ENCODE data around the gene GSTA2.
A peak's percentile ranks its signal among the peaks of the same experiment; 100 is the strongest.
"Not testable (repeated sequence)": the region's sequence is repeated elsewhere in the genome, so short reads cannot be mapped to it uniquely, and the experiment has no call there.

Gene GSTA2

DNA sequence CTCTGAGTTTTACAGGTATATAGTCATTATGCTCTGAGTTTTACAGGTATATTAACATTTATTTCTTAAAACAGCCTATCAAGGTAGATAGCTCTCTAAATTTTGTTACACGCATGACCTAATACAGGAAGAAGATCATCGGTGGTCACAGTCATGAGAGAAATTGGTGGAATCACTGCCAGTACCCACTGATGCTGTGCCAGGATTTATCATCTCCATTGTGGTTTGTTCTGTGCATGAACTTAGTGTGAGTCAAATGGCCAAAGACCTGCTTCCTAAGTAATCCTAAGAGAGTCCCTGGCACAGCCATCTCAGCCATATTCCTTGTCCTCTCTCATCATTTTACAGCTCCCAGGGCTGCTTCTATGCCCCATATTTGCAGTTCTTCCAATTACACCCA lies 10.1 kb downstream of the GSTA2 start:
- H3K4me1 ChIP-seq (ENCODE audit: control insufficient read depth, insufficient read depth, low read depth, low read length); H3K14ac ChIP-seq (ENCODE audit: low read length in 2 of 2); H3K9me3 ChIP-seq (ENCODE audit: control insufficient read depth, low read length); H3K4me3 ChIP-seq (ENCODE audit: insufficient read depth in 1 of 2, low read depth in 1 of 2, low read length in 2 of 2); H3K4me2 ChIP-seq (ENCODE audit: low read length, poor library complexity, severe bottlenecking); H2AK5ac ChIP-seq (ENCODE audit: low read length, severe bottlenecking); H2BK5ac ChIP-seq (ENCODE audit: low read depth, low read length, poor library complexity, severe bottlenecking); H3K36me3 ChIP-seq (ENCODE audit: control insufficient read depth in 1 of 2, insufficient read depth in 2 of 2, low read depth in 1 of 2, low read length in 2 of 2); H3K18ac ChIP-seq (ENCODE audit: low read depth in 1 of 2, low read length in 2 of 2); DNase-seq; H4K91ac ChIP-seq (ENCODE audit: low read length); H3K4ac ChIP-seq (ENCODE audit: low read depth in 1 of 2, low read length in 2 of 2); H2BK12ac ChIP-seq (ENCODE audit: low read length in 2 of 2); H3K9ac ChIP-seq (ENCODE audit: low read length); H3K27ac ChIP-seq (ENCODE audit: low read length, poor library complexity, severe bottlenecking); H2BK120ac ChIP-seq (ENCODE audit: low read depth, low read length); H3K79me1 ChIP-seq (replicated peaks; ENCODE audit: low read length, poor library complexity, severe bottlenecking); H3K27me3 ChIP-seq (ENCODE audit: control insufficient read depth in 1 of 2, insufficient read depth in 1 of 2, low read length in 2 of 2); H2AFZ ChIP-seq (ENCODE audit: low read depth, low read length); H2BK15ac ChIP-seq (ENCODE audit: low read depth, poor library complexity, severe bottlenecking); H3K23ac ChIP-seq (ENCODE audit: low read length in 2 of 2); H4K8ac ChIP-seq (ENCODE audit: low read length): not testable (repeated sequence)
- WGBS, result 100% methylated on average over 2 of the region's 2 CpGs

DNA sequence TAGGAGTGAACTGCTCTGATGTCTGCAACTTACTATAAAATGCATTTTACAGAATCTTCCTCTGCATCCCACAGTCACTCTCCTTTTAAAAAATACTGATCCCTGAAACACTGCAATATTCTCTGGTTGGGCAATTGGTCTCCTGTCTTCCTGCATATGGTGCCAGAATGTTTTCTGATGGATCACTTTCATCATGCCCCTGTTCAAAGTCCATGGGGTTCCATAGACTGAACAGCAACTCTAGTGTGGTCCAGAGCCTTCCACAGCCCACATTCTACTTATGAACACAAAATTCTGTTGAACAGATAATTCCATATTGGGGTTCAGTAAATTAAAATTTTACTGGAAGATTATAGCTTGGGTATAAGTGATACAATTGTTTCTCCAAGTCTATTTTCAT lies 11.0 kb downstream of the GSTA2 start:
- no peak overlapping the region for H2AK5ac ChIP-seq (ENCODE audit: low read length, severe bottlenecking)
- no peak overlapping the region for H3K4me3 ChIP-seq (ENCODE audit: insufficient read depth in 1 of 2, low read depth in 1 of 2, low read length in 2 of 2)
- H3K4me1 ChIP-seq (ENCODE audit: control insufficient read depth, insufficient read depth, low read depth, low read length), result no peaks in the 10 kb centered on the region
- no peak overlapping the region for H3K9ac ChIP-seq (ENCODE audit: low read length)
- no peak overlapping the region for H2BK12ac ChIP-seq (ENCODE audit: low read length in 2 of 2)
- no peaks in the 10 kb centered on the region for H3K36me3 ChIP-seq (ENCODE audit: control insufficient read depth in 1 of 2, insufficient read depth in 2 of 2, low read depth in 1 of 2, low read length in 2 of 2)
- H2BK5ac ChIP-seq (ENCODE audit: low read depth, low read length, poor library complexity, severe bottlenecking), result no peak overlapping the region
- no peak overlapping the region for H2BK15ac ChIP-seq (ENCODE audit: low read depth, poor library complexity, severe bottlenecking)
- no peak overlapping the region for H4K91ac ChIP-seq (ENCODE audit: low read length)
- H3K9me3 ChIP-seq (ENCODE audit: control insufficient read depth, low read length), result peaks cover 8% of the 10 kb centered on the region
- no peaks in the 10 kb centered on the region for H3K79me1 ChIP-seq (replicated peaks; ENCODE audit: low read length, poor library complexity, severe bottlenecking)
- H3K14ac ChIP-seq (ENCODE audit: low read length in 2 of 2), result no peak overlapping the region
- no peak overlapping the region for H4K8ac ChIP-seq (ENCODE audit: low read length)
- H3K23ac ChIP-seq (ENCODE audit: low read length in 2 of 2), result no peak overlapping the region
- no peak overlapping the region for H2AFZ ChIP-seq (ENCODE audit: low read depth, low read length)
- DNase-seq, result no peak
- no peaks in the 10 kb centered on the region for H3K27me3 ChIP-seq (ENCODE audit: control insufficient read depth in 1 of 2, insufficient read depth in 1 of 2, low read length in 2 of 2)
- H3K27ac ChIP-seq (ENCODE audit: low read length, poor library complexity, severe bottlenecking), result no peak overlapping the region
- H3K18ac ChIP-seq (ENCODE audit: low read depth in 1 of 2, low read length in 2 of 2), result no peak overlapping the region
- H2BK120ac ChIP-seq (ENCODE audit: low read depth, low read length), result no peak overlapping the region
- H3K4ac ChIP-seq (ENCODE audit: low read depth in 1 of 2, low read length in 2 of 2), result no peak overlapping the region
- no peak overlapping the region for H3K4me2 ChIP-seq (ENCODE audit: low read length, poor library complexity, severe bottlenecking)

DNA sequence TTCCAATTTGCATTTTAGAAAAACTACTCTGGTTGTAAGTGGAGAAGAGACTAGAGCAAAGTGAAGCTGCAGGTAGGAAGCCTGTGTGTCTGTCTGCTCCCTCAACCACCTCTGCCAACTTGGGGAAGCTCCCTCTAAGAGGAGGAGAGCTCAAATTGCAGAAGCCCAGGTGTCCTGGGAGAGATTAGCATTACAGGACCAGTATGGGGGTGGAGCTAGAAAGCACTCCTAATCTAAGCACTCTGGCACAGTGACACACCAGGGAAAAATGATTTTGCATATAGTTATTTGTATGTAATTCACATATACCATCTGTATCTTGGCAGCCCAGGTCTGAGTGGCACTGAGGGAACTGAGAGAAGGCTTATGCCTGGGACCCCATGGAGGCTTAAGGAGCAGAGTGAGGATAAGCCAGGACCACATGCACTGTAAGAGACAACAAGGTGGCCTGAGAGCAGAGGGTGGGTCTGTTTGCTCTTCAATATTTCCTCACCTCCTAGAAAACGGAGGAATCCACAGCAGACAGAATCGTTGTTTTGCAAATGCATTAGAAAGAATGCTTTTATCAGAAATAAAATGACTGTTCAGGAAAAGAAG lies 13.6 kb downstream of the GSTA2 start:
- no peaks in the 10 kb centered on the region for H3K79me1 ChIP-seq (replicated peaks; ENCODE audit: low read length, poor library complexity, severe bottlenecking)
- H3K36me3 ChIP-seq (ENCODE audit: control insufficient read depth in 1 of 2, insufficient read depth in 2 of 2, low read depth in 1 of 2, low read length in 2 of 2), result no peaks in the 10 kb centered on the region
- no peak overlapping the region for H3K27ac ChIP-seq (ENCODE audit: low read length, poor library complexity, severe bottlenecking)
- WGBS, result 75% methylated on average over 2 of the region's 2 CpGs
- H4K8ac ChIP-seq (ENCODE audit: low read length), result no peak overlapping the region
- no peak overlapping the region for H3K9ac ChIP-seq (ENCODE audit: low read length)
- no peak overlapping the region for H2BK5ac ChIP-seq (ENCODE audit: low read depth, low read length, poor library complexity, severe bottlenecking)
- H2BK120ac ChIP-seq (ENCODE audit: low read depth, low read length), result no peak overlapping the region
- H3K4me2 ChIP-seq (ENCODE audit: low read length, poor library complexity, severe bottlenecking), result no peak overlapping the region
- H3K27me3 ChIP-seq (ENCODE audit: control insufficient read depth in 1 of 2, insufficient read depth in 1 of 2, low read length in 2 of 2), result no peaks in the 10 kb centered on the region
- H3K4me1 ChIP-seq (ENCODE audit: control insufficient read depth, insufficient read depth, low read depth, low read length), result no peaks in the 10 kb centered on the region
- H2AK5ac ChIP-seq (ENCODE audit: low read length, severe bottlenecking), result no peak overlapping the region
- no peak overlapping the region for H2AFZ ChIP-seq (ENCODE audit: low read depth, low read length)
- H3K4ac ChIP-seq (ENCODE audit: low read depth in 1 of 2, low read length in 2 of 2), result no peak overlapping the region
- no peak overlapping the region for H2BK15ac ChIP-seq (ENCODE audit: low read depth, poor library complexity, severe bottlenecking)
- no peak overlapping the region for H3K14ac ChIP-seq (ENCODE audit: low read length in 2 of 2)
- H2BK12ac ChIP-seq (ENCODE audit: low read length in 2 of 2), result no peak overlapping the region
- H3K4me3 ChIP-seq (ENCODE audit: insufficient read depth in 1 of 2, low read depth in 1 of 2, low read length in 2 of 2), result no peak overlapping the region
- H3K18ac ChIP-seq (ENCODE audit: low read depth in 1 of 2, low read length in 2 of 2), result no peak overlapping the region
- H4K91ac ChIP-seq (ENCODE audit: low read length), result no peak overlapping the region
- no peak overlapping the region for H3K23ac ChIP-seq (ENCODE audit: low read length in 2 of 2)
- DNase-seq, result no peak
- peaks cover 8% of the 10 kb centered on the region for H3K9me3 ChIP-seq (ENCODE audit: control insufficient read depth, low read length)

DNA sequence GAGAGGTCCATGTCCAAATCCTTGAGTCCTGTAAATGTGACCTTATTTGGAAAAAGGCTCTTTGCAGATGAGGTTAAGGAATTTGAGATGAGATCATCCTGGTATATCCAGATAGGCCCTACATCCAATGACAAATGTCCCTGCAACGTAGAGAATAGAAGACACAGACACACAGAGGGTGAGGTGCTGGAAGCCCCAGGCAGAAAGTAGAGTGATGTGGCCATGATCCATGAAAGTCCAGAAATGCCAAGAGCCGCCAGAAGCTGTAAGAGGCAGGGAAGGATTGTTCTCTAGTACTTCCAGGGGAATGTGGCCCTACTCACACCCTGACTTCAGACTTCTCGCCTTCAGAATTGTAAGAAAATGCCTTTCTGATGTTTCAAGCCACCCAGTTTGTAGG lies 16.0 kb downstream of the GSTA2 start:
- WGBS, result 27% methylated on average over 3 of the region's 3 CpGs
- not testable (repeated sequence) for H3K18ac ChIP-seq (ENCODE audit: low read depth in 1 of 2, low read length in 2 of 2); H2BK120ac ChIP-seq (ENCODE audit: low read depth, low read length); H2BK5ac ChIP-seq (ENCODE audit: low read depth, low read length, poor library complexity, severe bottlenecking); H2AK5ac ChIP-seq (ENCODE audit: low read length, severe bottlenecking); H2AFZ ChIP-seq (ENCODE audit: low read depth, low read length); H3K14ac ChIP-seq (ENCODE audit: low read length in 2 of 2); H3K4me1 ChIP-seq (ENCODE audit: control insufficient read depth, insufficient read depth, low read depth, low read length); H3K79me1 ChIP-seq (replicated peaks; ENCODE audit: low read length, poor library complexity, severe bottlenecking); H2BK12ac ChIP-seq (ENCODE audit: low read length in 2 of 2); H2BK15ac ChIP-seq (ENCODE audit: low read depth, poor library complexity, severe bottlenecking); H3K4me2 ChIP-seq (ENCODE audit: low read length, poor library complexity, severe bottlenecking); H4K8ac ChIP-seq (ENCODE audit: low read length); H3K4ac ChIP-seq (ENCODE audit: low read depth in 1 of 2, low read length in 2 of 2); H3K27me3 ChIP-seq (ENCODE audit: control insufficient read depth in 1 of 2, insufficient read depth in 1 of 2, low read length in 2 of 2); H3K36me3 ChIP-seq (ENCODE audit: control insufficient read depth in 1 of 2, insufficient read depth in 2 of 2, low read depth in 1 of 2, low read length in 2 of 2); H3K27ac ChIP-seq (ENCODE audit: low read length, poor library complexity, severe bottlenecking); H3K4me3 ChIP-seq (ENCODE audit: insufficient read depth in 1 of 2, low read depth in 1 of 2, low read length in 2 of 2); H3K9ac ChIP-seq (ENCODE audit: low read length); H3K23ac ChIP-seq (ENCODE audit: low read length in 2 of 2); H3K9me3 ChIP-seq (ENCODE audit: control insufficient read depth, low read length); H4K91ac ChIP-seq (ENCODE audit: low read length)
- DNase-seq, result peak; percentile 19

Data from mesenchymal stem cell (in vitro differentiated cells and primary cell).